H9 (cell line): Measurements from ENCODE around the gene LARGE1. TPM values are rescaled to one million over a fixed set of nuclear protein-coding genes. Genes with fewer than 3 reads are reported as not detected.
A peak's percentile ranks its signal among the peaks of the same experiment; 100 is the strongest.

Source experiments
- DNase-seq: peaks from one replicate; pipeline ENCODE4 v3.0.0-alpha.2; 2017
- H2AFZ ChIP-seq: one replicate; pipeline ENCODE4 v1.6.1; 2013; ENCODE audit warnings: mild to moderate bottlenecking, low read length, control low read depth, moderate library complexity
- H2AK5ac ChIP-seq: 2 replicates; pipeline ENCODE4 v1.6.1; 2013; ENCODE audit warnings: low read length, control low read depth, mixed read lengths; ENCODE audit not compliant: insufficient read length
- H2BK120ac ChIP-seq: one replicate; pipeline ENCODE4 v1.6.1; 2013; ENCODE audit warnings: low read depth, mild to moderate bottlenecking, low read length, control low read depth, inconsistent platforms; ENCODE audit not compliant: poor library complexity, severe bottlenecking
- H2BK12ac ChIP-seq: 2 replicates; pipeline ENCODE4 v1.6.1; 2013; ENCODE audit warnings: low read length, control low read depth, mixed read lengths, low read depth; ENCODE audit not compliant: insufficient read length
- H2BK15ac ChIP-seq: 2 replicates; pipeline ENCODE4 v1.6.1; 2013; ENCODE audit warnings: low read depth, low read length, control low read depth
- H2BK20ac ChIP-seq: one replicate; pipeline ENCODE4 v1.6.1; 2013; ENCODE audit warnings: low read depth, mild to moderate bottlenecking, low read length, control low read depth, inconsistent platforms; ENCODE audit not compliant: poor library complexity, severe bottlenecking
- H2BK5ac ChIP-seq: 2 replicates; pipeline ENCODE4 v1.6.1; 2013; ENCODE audit warnings: low read length, control low read depth, mixed read lengths; ENCODE audit not compliant: insufficient read length
- H3K14ac ChIP-seq: 2 replicates; pipeline ENCODE4 v1.6.1; 2013; ENCODE audit warnings: low read length, control low read depth; ENCODE audit not compliant: insufficient read depth
- H3K18ac ChIP-seq: 2 replicates; pipeline ENCODE4 v1.6.1; 2013; ENCODE audit warnings: low read depth, mild to moderate bottlenecking, mixed read lengths, low read length, control low read depth; ENCODE audit not compliant: insufficient read length
- H3K23ac ChIP-seq: 2 replicates; pipeline ENCODE4 v1.6.1; 2013; ENCODE audit warnings: low read length, control low read depth, mixed read lengths, low read depth; ENCODE audit not compliant: insufficient read length
- H3K23me2 ChIP-seq: 2 replicates; pipeline ENCODE4 v1.6.1; 2013; ENCODE audit warnings: low read depth, mild to moderate bottlenecking, mixed read lengths, low read length, control low read depth; ENCODE audit not compliant: insufficient read length, poor library complexity, severe bottlenecking
- H3K27ac ChIP-seq: 2 replicates; pipeline ENCODE4 v1.5.1; 2013; ENCODE audit warnings: low read length, control low read depth, mixed read lengths, low read depth; ENCODE audit not compliant: insufficient read length
- H3K27me3 ChIP-seq: 2 replicates; pipeline ENCODE4 v1.6.1; 2013; ENCODE audit warnings: low read length, control low read depth, inconsistent platforms; ENCODE audit not compliant: insufficient read depth
- H3K4ac ChIP-seq: 2 replicates; pipeline ENCODE4 v1.6.1; 2013; ENCODE audit warnings: low read depth, mild to moderate bottlenecking, control low read depth, inconsistent platforms, low read length, moderate library complexity
- H3K4me1 ChIP-seq: 2 replicates; pipeline ENCODE4 v1.6.1; 2013; ENCODE audit warnings: low read length, control low read depth, inconsistent platforms; ENCODE audit not compliant: insufficient read depth
- H3K4me2 ChIP-seq: 2 replicates; pipeline ENCODE4 v1.6.1; 2013; ENCODE audit warnings: low read length, control low read depth, mixed read lengths; ENCODE audit not compliant: insufficient read length, insufficient read depth
- H3K56ac ChIP-seq: 2 replicates; pipeline ENCODE4 v1.6.1; 2013; ENCODE audit warnings: low read depth, mild to moderate bottlenecking, mixed read lengths, low read length, control low read depth; ENCODE audit not compliant: insufficient read length
- H3K79me1 ChIP-seq: 2 replicates; pipeline ENCODE4 v1.6.1; 2013; ENCODE audit warnings: low read depth, mild to moderate bottlenecking, moderate library complexity, low read length, control low read depth, inconsistent platforms; ENCODE audit not compliant: insufficient read depth, poor library complexity, severe bottlenecking
- H3K79me2 ChIP-seq: 2 replicates; pipeline ENCODE4 v1.6.1; 2013; ENCODE audit warnings: low read length, control low read depth, inconsistent platforms; ENCODE audit not compliant: insufficient read depth
- H3K9ac ChIP-seq: 2 replicates; pipeline ENCODE4 v1.6.1; 2013; ENCODE audit warnings: low read length, control low read depth, mixed read lengths; ENCODE audit not compliant: insufficient read length; ENCODE audit errors: extremely low read depth
- H3K9me3 ChIP-seq: one replicate; pipeline ENCODE4 v1.6.1; 2013; ENCODE audit warnings: low read depth, low read length, inconsistent platforms; ENCODE audit not compliant: control insufficient read depth
- H3T11ph ChIP-seq: one replicate; pipeline ENCODE4 v1.6.1; 2013; ENCODE audit warnings: mild to moderate bottlenecking, low read length, control low read depth, inconsistent platforms
- H4K20me1 ChIP-seq: one replicate; pipeline ENCODE4 v1.6.1; 2013; ENCODE audit not compliant: control insufficient read depth, insufficient read length, insufficient read depth
- H4K5ac ChIP-seq: 2 replicates; pipeline ENCODE4 v1.6.1; 2013; ENCODE audit warnings: low read depth, mild to moderate bottlenecking, mixed read lengths, low read length, control low read depth; ENCODE audit not compliant: insufficient read length
- H4K8ac ChIP-seq: replicated peaks from 2 replicates; pipeline ENCODE4 v1.6.1; 2013; ENCODE audit warnings: low read length, control low read depth, mixed read lengths, low read depth; ENCODE audit not compliant: insufficient read length
- H4K91ac ChIP-seq: 2 replicates; pipeline ENCODE4 v1.6.1; 2013; ENCODE audit warnings: low read depth, mild to moderate bottlenecking, moderate library complexity, mixed read lengths, low read length, control low read depth; ENCODE audit not compliant: insufficient read length
- H3K27ac Mint-ChIP-seq, 3 experiments: 2 replicates in 2 of 3; 3 replicates in 1 of 3; pipeline ENCODE4 v1.8.0; 2020 to 2021; ENCODE audit warnings: mixed read lengths in 3 of 3, mild to moderate bottlenecking in 1 of 3, moderate library complexity in 1 of 3
- H3K27me3 Mint-ChIP-seq: 2 replicates; pipeline ENCODE4 v1.8.0; 2021; ENCODE audit warnings: low read depth, mild to moderate bottlenecking, moderate library complexity, mixed read lengths
- H3K36me3 Mint-ChIP-seq, 3 experiments: 2 replicates in 2 of 3; 3 replicates in 1 of 3; pipeline ENCODE4 v1.8.0; 2020 to 2021; ENCODE audit warnings: low read depth in 3 of 3, mixed read lengths in 3 of 3; ENCODE audit not compliant: insufficient read depth in 1 of 3
- H3K4me1 Mint-ChIP-seq, 2 experiments: 2 replicates each; pipeline ENCODE4 v1.8.0; 2020; ENCODE audit warnings: mixed read lengths in 2 of 2
- H3K4me3 Mint-ChIP-seq, 2 experiments: 2 replicates in 1 of 2; 3 replicates in 1 of 2; pipeline ENCODE4 v1.8.0; 2020 to 2021; ENCODE audit warnings: mild to moderate bottlenecking in 2 of 2, mixed read lengths in 2 of 2, moderate library complexity in 1 of 2
- H3K9me3 Mint-ChIP-seq, 2 experiments: 2 replicates in 1 of 2; 3 replicates in 1 of 2; pipeline ENCODE4 v1.8.0; 2020; ENCODE audit warnings: mild to moderate bottlenecking in 2 of 2, mixed read lengths in 2 of 2, moderate library complexity in 1 of 2
- WGBS: extraction: QIAGEN DNeasy Blood & Tissue Kit; methylation state at CpG from one replicate; pipeline ENCODE4 v1.1.7; 2013; ENCODE audit warnings: missing lambda C conversion rate, low lambda C conversion rate, mixed read lengths; ENCODE audit not compliant: insufficient read length; ENCODE audit errors: extremely low coverage; 5-methylcytosine and 5-hydroxymethylcytosine counted together
- total RNA-seq: library from RNA; stranded (reverse); gene quantifications from 2 replicates; pipeline ENCODE4 v1.2.1, GENCODE V29; 2021
- TF ChIP-seq, protein P1 (sequence below): fragments of 200-600 bp; sonication (generic); conservative IDR thresholded peaks from 3 replicates; pipeline ENCODE4 v1.8.0; 2021; ENCODE audit warnings: antibody characterized with exemption, mild to moderate bottlenecking

Gene LARGE1
- total RNA-seq, 1 experiment from 2014 or later: 43.5 TPM

- no peak overlapping the region for H2AFZ ChIP-seq
- no peak overlapping the region for H3K56ac ChIP-seq
- H3K27ac Mint-ChIP-seq: peak overlapping the region in 1 of 3 experiments; percentile 6; a peak in 1 of 7 replicates
- H2BK12ac ChIP-seq: no peak overlapping the region
- no peak overlapping the region for H3K18ac ChIP-seq
- no peaks in the 10 kb centered on the region for H3K27me3 ChIP-seq
- no peak overlapping the region for H4K91ac ChIP-seq
- H3K9me3 Mint-ChIP-seq: no peaks in the 10 kb centered on the region
- no peak overlapping the region for H3K27ac ChIP-seq
- no peak overlapping the region for H2BK5ac ChIP-seq
- no peak overlapping the region for H3K9ac ChIP-seq
- no peaks in the 10 kb centered on the region; the same call in 1 of the 2 replicates for H3K79me2 ChIP-seq
- no peak overlapping the region for H2BK120ac ChIP-seq
- no peak overlapping the region for H3K23ac ChIP-seq
- no peaks in the 10 kb centered on the region for H3K23me2 ChIP-seq
- H3K4ac ChIP-seq: no peak overlapping the region
- peaks cover 7% of the 10 kb centered on the region for H3K79me1 ChIP-seq
- H2AK5ac ChIP-seq: no peak overlapping the region
- no peaks in the 10 kb centered on the region for H4K20me1 ChIP-seq
- H2BK20ac ChIP-seq: no peak overlapping the region
- no peak overlapping the region for H4K8ac ChIP-seq
- H3K9me3 ChIP-seq: no peaks in the 10 kb centered on the region
- no peak overlapping the region for H3K4me3 Mint-ChIP-seq
- no peak overlapping the region for H4K5ac ChIP-seq
- DNase-seq: no peak
- TF ChIP-seq, protein P1, sequence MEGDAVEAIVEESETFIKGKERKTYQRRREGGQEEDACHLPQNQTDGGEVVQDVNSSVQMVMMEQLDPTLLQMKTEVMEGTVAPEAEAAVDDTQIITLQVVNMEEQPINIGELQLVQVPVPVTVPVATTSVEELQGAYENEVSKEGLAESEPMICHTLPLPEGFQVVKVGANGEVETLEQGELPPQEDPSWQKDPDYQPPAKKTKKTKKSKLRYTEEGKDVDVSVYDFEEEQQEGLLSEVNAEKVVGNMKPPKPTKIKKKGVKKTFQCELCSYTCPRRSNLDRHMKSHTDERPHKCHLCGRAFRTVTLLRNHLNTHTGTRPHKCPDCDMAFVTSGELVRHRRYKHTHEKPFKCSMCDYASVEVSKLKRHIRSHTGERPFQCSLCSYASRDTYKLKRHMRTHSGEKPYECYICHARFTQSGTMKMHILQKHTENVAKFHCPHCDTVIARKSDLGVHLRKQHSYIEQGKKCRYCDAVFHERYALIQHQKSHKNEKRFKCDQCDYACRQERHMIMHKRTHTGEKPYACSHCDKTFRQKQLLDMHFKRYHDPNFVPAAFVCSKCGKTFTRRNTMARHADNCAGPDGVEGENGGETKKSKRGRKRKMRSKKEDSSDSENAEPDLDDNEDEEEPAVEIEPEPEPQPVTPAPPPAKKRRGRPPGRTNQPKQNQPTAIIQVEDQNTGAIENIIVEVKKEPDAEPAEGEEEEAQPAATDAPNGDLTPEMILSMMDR: no peak
- H3T11ph ChIP-seq: no peak overlapping the region
- H3K14ac ChIP-seq: no peak overlapping the region
- H3K4me1 Mint-ChIP-seq: peaks cover 34 to 43% of the 10 kb centered on the region in 2 experiments
- H3K36me3 Mint-ChIP-seq: no peaks in the 10 kb centered on the region
- peaks cover 7% of the 10 kb centered on the region for H3K4me1 ChIP-seq
- no CpG with 5 or more reads among the region's 4 CpGs for WGBS
- no peak overlapping the region for H3K4me2 ChIP-seq
- H2BK15ac ChIP-seq: no peak overlapping the region
- no peaks in the 10 kb centered on the region; the same call in 1 of the 2 replicates for H3K27me3 Mint-ChIP-seq
Measured at GRCh38 chr22:33677536-33677935, 242.7 kb downstream of the LARGE1 start.
